ENCODE measurements around the gene MYO1F. TPM values are rescaled to one million over a fixed set of nuclear protein-coding genes. Genes with fewer than 3 reads are reported as not detected.

MYO1F gene
- total RNA-seq, 1 experiment from 2014 or later: 0.37 TPM

DNA sequence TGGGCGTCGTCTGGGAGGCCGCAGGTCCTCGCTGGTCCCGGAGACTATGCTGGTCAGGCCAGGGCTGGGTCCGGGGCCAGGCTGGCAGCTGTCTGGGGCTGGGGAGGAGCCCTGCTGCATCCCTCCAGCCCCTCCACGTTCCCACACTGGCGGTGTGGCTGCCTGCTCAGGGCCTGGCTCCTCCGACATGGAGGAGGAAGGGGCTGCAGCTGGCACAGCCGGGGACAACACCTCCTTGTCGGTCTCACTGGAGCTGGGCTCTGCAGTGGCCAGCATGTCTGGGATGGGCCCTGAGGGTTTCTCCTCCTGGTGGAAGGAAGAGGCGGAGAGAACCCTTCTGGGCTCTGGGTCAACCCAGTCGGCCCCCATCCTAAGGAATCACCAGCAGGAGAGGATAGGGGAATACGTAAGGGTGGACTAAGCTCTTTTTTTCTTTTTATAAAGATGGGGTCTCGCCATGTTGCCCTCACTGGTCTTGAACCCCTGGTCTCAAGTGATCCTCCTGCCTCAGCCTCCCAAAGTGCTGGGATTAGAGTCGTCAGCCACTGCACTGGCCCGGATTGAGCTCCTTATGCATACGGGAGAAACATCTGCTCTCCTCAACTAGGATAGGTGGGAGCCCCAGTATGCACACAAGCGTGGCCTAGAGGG is 64.1 kb downstream of the MYO1F start:
- H3K4me3 ChIP-seq: peak overlapping the region; percentile 99
- H3K27ac ChIP-seq: peak overlapping the region; percentile 100
- peaks cover 21% of the 10 kb centered on the region for H3K4me1 ChIP-seq (replicated peaks)
- H3K36me3 ChIP-seq: peaks cover 26% of the 10 kb centered on the region
- H3K9me3 ChIP-seq (replicated peaks): no peaks in the 10 kb centered on the region
- no peaks in the 10 kb centered on the region for H3K27me3 ChIP-seq (replicated peaks)
- no peak for DNase-seq (ENCODE audit: low read depth in 1 of 2, low spot score in 2 of 2)

- peaks cover 26% of the 10 kb centered on the region for H3K36me3 ChIP-seq
- no peak overlapping the region for H3K4me3 ChIP-seq
- H3K27ac ChIP-seq: no peak overlapping the region
- H3K27me3 ChIP-seq (replicated peaks): no peaks in the 10 kb centered on the region
- no peaks in the 10 kb centered on the region for H3K9me3 ChIP-seq (replicated peaks)
- H3K4me1 ChIP-seq (replicated peaks): peaks cover 21% of the 10 kb centered on the region
- DNase-seq (ENCODE audit: low read depth in 1 of 2, low spot score in 2 of 2): peak in 1 of 2 experiments; percentile 41
These were observed 64.9 kb downstream of the MYO1F start for GRCh38 chr19:8512115-8512967.

- Histone ChIP-seq H3K27ac (no peak overlapping the region), H3K27me3 (replicated peaks) (no peaks in the 10 kb centered on the region), H3K4me1 (replicated peaks) (peaks cover 21% of the 10 kb centered on the region), H3K4me3 (no peak overlapping the region), H3K36me3 (peaks cover 26% of the 10 kb centered on the region), H3K9me3 (replicated peaks) (no peaks in the 10 kb centered on the region)
- no peak for DNase-seq (ENCODE audit: low read depth in 1 of 2, low spot score in 2 of 2)
These were observed 65.6 kb downstream of the MYO1F start for GRCh38 chr19:8511573-8512101.

DNA sequence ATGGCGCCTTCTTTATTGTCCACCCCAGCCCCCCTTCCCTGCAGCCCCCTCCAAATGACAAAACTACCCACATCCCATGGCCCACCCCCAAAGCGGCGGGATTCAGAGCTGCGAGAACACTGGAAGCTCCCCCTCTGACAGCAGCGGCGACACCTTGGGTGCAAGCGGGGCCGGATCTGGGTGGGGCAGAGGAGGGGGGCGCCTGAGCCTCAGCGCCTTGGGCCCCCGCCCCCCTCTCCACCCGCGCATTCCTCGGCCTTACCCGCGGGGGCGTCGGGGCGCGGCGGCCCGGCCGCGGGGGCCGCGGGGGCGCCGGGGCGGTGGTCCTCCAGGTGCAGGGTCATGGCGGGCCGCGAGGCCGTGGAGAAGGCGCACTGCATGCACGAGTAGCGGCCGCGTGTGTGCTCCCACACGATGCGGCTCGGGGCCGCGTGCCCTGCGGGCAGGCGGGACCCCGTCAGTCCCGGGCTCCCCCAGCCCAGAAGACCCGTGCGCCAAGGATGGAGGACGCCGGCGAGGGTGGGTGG is 66.6 kb downstream of the MYO1F start:
- H3K27ac ChIP-seq: no peak overlapping the region
- H3K4me1 ChIP-seq (replicated peaks): peaks cover 28% of the 10 kb centered on the region
- H3K9me3 ChIP-seq (replicated peaks): no peaks in the 10 kb centered on the region

GRCh38 chr19:8506402-8506957 is 70.8 kb downstream of the MYO1F start:
- DNase-seq (ENCODE audit: low read depth in 1 of 2, low spot score in 2 of 2): no peak
- Histone ChIP-seq H3K4me1 (replicated peaks) (peaks cover 8% of the 10 kb centered on the region), H3K9me3 (replicated peaks) (no peaks in the 10 kb centered on the region), H3K27ac (no peak overlapping the region), H3K36me3 (peaks cover 6% of the 10 kb centered on the region), H3K27me3 (replicated peaks) (no peaks in the 10 kb centered on the region), H3K4me3 (peak overlapping the region; percentile 43)

More for the DNA sequence above, 66.6 kb downstream of the MYO1F start:
- no peak for DNase-seq (ENCODE audit: low read depth in 1 of 2, low spot score in 2 of 2)
- Histone ChIP-seq H3K4me3 (no peak overlapping the region), H3K27me3 (replicated peaks) (no peaks in the 10 kb centered on the region), H3K36me3 (peaks cover 26% of the 10 kb centered on the region)

- DNase-seq (ENCODE audit: low read depth in 1 of 2, low spot score in 2 of 2): peak; percentile 79 to 80
- Histone ChIP-seq H3K9me3 (replicated peaks) (no peaks in the 10 kb centered on the region), H3K27ac (no peak overlapping the region), H3K4me3 (peak overlapping the region; percentile 43), H3K36me3 (no peaks in the 10 kb centered on the region; the same call in 1 of the 2 replicates), H3K27me3 (replicated peaks) (no peaks in the 10 kb centered on the region), H3K4me1 (replicated peaks) (peaks cover 8% of the 10 kb centered on the region)
These were observed 71.4 kb downstream of the MYO1F start for GRCh38 chr19:8505680-8506401.

- Histone ChIP-seq H3K4me1 (replicated peaks) (peaks cover 8% of the 10 kb centered on the region), H3K9me3 (replicated peaks) (no peaks in the 10 kb centered on the region), H3K36me3 (no peaks in the 10 kb centered on the region), H3K27me3 (replicated peaks) (no peaks in the 10 kb centered on the region), H3K4me3 (no peak overlapping the region), H3K27ac (no peak overlapping the region)
- no peak for DNase-seq (ENCODE audit: low read depth in 1 of 2, low spot score in 2 of 2)
These were observed 72.3 kb downstream of the MYO1F start for GRCh38 chr19:8504919-8505318.

DNA sequence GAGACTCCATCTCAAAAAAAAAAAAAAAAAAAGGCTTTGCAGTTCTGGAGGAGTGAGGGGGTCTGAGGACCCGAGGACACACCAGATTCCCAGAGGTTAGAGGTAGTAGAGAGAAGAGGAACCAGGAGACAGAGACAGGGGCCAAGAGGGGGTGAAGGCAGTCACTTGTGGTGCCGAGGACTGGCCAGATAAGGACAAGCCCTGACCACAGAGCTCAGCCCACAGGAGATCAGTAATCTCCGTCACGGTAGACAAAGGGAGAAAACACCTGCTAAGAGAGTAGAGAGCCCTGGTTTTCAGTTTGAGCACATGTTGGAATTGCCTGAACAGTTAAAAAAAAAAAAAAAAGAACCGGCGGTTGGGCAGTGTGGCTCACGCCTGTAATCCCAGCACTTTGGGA is 73.1 kb downstream of the MYO1F start:
- no peaks in the 10 kb centered on the region for H3K27me3 ChIP-seq (replicated peaks)
- DNase-seq (ENCODE audit: low read depth in 1 of 2, low spot score in 2 of 2): no peak
- H3K4me3 ChIP-seq: no peak overlapping the region
- peaks cover 8% of the 10 kb centered on the region for H3K4me1 ChIP-seq (replicated peaks)
- H3K9me3 ChIP-seq (replicated peaks): no peaks in the 10 kb centered on the region
- no peak overlapping the region for H3K27ac ChIP-seq
- H3K36me3 ChIP-seq: no peaks in the 10 kb centered on the region

GRCh38 chr19:8503510-8503909 is 73.7 kb downstream of the MYO1F start:
- no peak overlapping the region for H3K4me3 ChIP-seq
- no peak for DNase-seq (ENCODE audit: low read depth in 1 of 2, low spot score in 2 of 2)
- no peaks in the 10 kb centered on the region for H3K27me3 ChIP-seq (replicated peaks)
- H3K36me3 ChIP-seq: no peaks in the 10 kb centered on the region
- no peaks in the 10 kb centered on the region for H3K9me3 ChIP-seq (replicated peaks)
- H3K27ac ChIP-seq: no peak overlapping the region
- H3K4me1 ChIP-seq (replicated peaks): peaks cover 8% of the 10 kb centered on the region

- no peak overlapping the region for H3K4me3 ChIP-seq
- DNase-seq (ENCODE audit: low read depth in 1 of 2, low spot score in 2 of 2): no peak
These were observed 75.3 kb downstream of the MYO1F start for GRCh38 chr19:8501981-8502380.

DNA sequence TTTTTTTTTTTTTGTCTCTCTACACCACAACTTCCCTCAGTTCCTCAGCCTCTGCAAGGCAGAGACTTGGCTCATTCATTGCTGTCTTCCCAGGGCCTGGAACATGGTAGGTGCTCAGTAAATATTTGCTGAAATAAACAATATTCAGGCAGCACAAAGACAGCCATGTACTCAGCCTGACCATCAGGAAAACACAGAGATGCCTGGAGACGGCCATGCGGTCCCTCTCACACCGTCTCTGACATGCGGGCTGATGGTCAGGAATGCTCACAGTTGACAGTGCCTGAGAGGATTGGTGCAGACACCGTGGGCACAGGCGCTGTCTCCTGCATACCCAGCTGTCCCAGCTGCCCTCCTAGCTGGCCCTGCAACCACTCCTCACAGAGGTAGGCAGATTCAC is 75.7 kb downstream of the MYO1F start:
- Histone ChIP-seq H3K9me3 (replicated peaks) (no peaks in the 10 kb centered on the region), H3K4me1 (replicated peaks) (peaks cover 8% of the 10 kb centered on the region), H3K27ac (no peak overlapping the region), H3K4me3 (no peak overlapping the region), H3K36me3 (no peaks in the 10 kb centered on the region), H3K27me3 (replicated peaks) (no peaks in the 10 kb centered on the region)
- no peak for DNase-seq (ENCODE audit: low read depth in 1 of 2, low spot score in 2 of 2)

More at GRCh38 chr19:8501981-8502380, 75.3 kb downstream of the MYO1F start:
- H3K36me3 ChIP-seq: no peaks in the 10 kb centered on the region
- H3K27me3 ChIP-seq (replicated peaks): no peaks in the 10 kb centered on the region
- no peak overlapping the region for H3K27ac ChIP-seq
- H3K4me1 ChIP-seq (replicated peaks): peaks cover 8% of the 10 kb centered on the region
- H3K9me3 ChIP-seq (replicated peaks): no peaks in the 10 kb centered on the region

DNA sequence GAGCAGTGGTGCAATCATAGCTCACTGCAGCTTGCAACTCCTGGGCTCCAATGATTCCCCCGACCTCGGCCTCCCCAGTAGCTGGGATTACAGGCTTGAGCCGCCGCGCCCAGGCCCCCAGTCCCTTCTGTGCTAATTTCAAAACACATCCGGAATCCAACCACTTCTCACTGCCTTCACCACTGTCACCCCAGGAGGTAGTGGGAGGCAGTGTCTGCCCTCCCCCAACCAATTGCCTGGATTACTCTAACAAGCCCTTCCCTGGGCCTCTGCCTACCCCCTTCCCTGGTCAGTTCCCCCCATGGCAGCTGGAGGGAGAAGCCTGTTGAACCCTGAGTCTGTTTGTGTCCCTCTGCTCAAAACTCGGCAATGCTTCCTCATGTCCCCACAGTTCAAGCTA is 77.1 kb downstream of the MYO1F start:
- no peaks in the 10 kb centered on the region for H3K36me3 ChIP-seq
- no peak overlapping the region for H3K27ac ChIP-seq
- no peak overlapping the region for H3K4me3 ChIP-seq
- DNase-seq (ENCODE audit: low read depth in 1 of 2, low spot score in 2 of 2): no peak
- H3K27me3 ChIP-seq (replicated peaks): no peaks in the 10 kb centered on the region
- no peaks in the 10 kb centered on the region for H3K9me3 ChIP-seq (replicated peaks)
- H3K4me1 ChIP-seq (replicated peaks): no peaks in the 10 kb centered on the region

All from SJSA1 (cell line).